H9 (cell line): ENCODE measurements around the gene ZNF280A. TPM values are rescaled to one million over a fixed set of nuclear protein-coding genes. Genes with fewer than 3 reads are reported as not detected.

ENCODE experiments used
- DNase-seq: peaks from one replicate; pipeline ENCODE4 v3.0.0-alpha.2; 2017
- H2AFZ ChIP-seq: one replicate; pipeline ENCODE4 v1.6.1; 2013; ENCODE audit warnings: mild to moderate bottlenecking, low read length, control low read depth, moderate library complexity
- H2AK5ac ChIP-seq: 2 replicates; pipeline ENCODE4 v1.6.1; 2013; ENCODE audit warnings: low read length, control low read depth, mixed read lengths; ENCODE audit not compliant: insufficient read length
- H2BK120ac ChIP-seq: one replicate; pipeline ENCODE4 v1.6.1; 2013; ENCODE audit warnings: low read depth, mild to moderate bottlenecking, low read length, control low read depth, inconsistent platforms; ENCODE audit not compliant: poor library complexity, severe bottlenecking
- H2BK12ac ChIP-seq: 2 replicates; pipeline ENCODE4 v1.6.1; 2013; ENCODE audit warnings: low read length, control low read depth, mixed read lengths, low read depth; ENCODE audit not compliant: insufficient read length
- H2BK15ac ChIP-seq: 2 replicates; pipeline ENCODE4 v1.6.1; 2013; ENCODE audit warnings: low read depth, low read length, control low read depth
- H2BK20ac ChIP-seq: one replicate; pipeline ENCODE4 v1.6.1; 2013; ENCODE audit warnings: low read depth, mild to moderate bottlenecking, low read length, control low read depth, inconsistent platforms; ENCODE audit not compliant: poor library complexity, severe bottlenecking
- H2BK5ac ChIP-seq: 2 replicates; pipeline ENCODE4 v1.6.1; 2013; ENCODE audit warnings: low read length, control low read depth, mixed read lengths; ENCODE audit not compliant: insufficient read length
- H3K14ac ChIP-seq: 2 replicates; pipeline ENCODE4 v1.6.1; 2013; ENCODE audit warnings: low read length, control low read depth; ENCODE audit not compliant: insufficient read depth
- H3K18ac ChIP-seq: 2 replicates; pipeline ENCODE4 v1.6.1; 2013; ENCODE audit warnings: low read depth, mild to moderate bottlenecking, mixed read lengths, low read length, control low read depth; ENCODE audit not compliant: insufficient read length
- H3K23ac ChIP-seq: 2 replicates; pipeline ENCODE4 v1.6.1; 2013; ENCODE audit warnings: low read length, control low read depth, mixed read lengths, low read depth; ENCODE audit not compliant: insufficient read length
- H3K23me2 ChIP-seq: 2 replicates; pipeline ENCODE4 v1.6.1; 2013; ENCODE audit warnings: low read depth, mild to moderate bottlenecking, mixed read lengths, low read length, control low read depth; ENCODE audit not compliant: insufficient read length, poor library complexity, severe bottlenecking
- H3K27ac ChIP-seq: 2 replicates; pipeline ENCODE4 v1.5.1; 2013; ENCODE audit warnings: low read length, control low read depth, mixed read lengths, low read depth; ENCODE audit not compliant: insufficient read length
- H3K27me3 ChIP-seq: 2 replicates; pipeline ENCODE4 v1.6.1; 2013; ENCODE audit warnings: low read length, control low read depth, inconsistent platforms; ENCODE audit not compliant: insufficient read depth
- H3K4ac ChIP-seq: 2 replicates; pipeline ENCODE4 v1.6.1; 2013; ENCODE audit warnings: low read depth, mild to moderate bottlenecking, control low read depth, inconsistent platforms, low read length, moderate library complexity
- H3K4me1 ChIP-seq: 2 replicates; pipeline ENCODE4 v1.6.1; 2013; ENCODE audit warnings: low read length, control low read depth, inconsistent platforms; ENCODE audit not compliant: insufficient read depth
- H3K4me2 ChIP-seq: 2 replicates; pipeline ENCODE4 v1.6.1; 2013; ENCODE audit warnings: low read length, control low read depth, mixed read lengths; ENCODE audit not compliant: insufficient read length, insufficient read depth
- H3K56ac ChIP-seq: 2 replicates; pipeline ENCODE4 v1.6.1; 2013; ENCODE audit warnings: low read depth, mild to moderate bottlenecking, mixed read lengths, low read length, control low read depth; ENCODE audit not compliant: insufficient read length
- H3K79me1 ChIP-seq: 2 replicates; pipeline ENCODE4 v1.6.1; 2013; ENCODE audit warnings: low read depth, mild to moderate bottlenecking, moderate library complexity, low read length, control low read depth, inconsistent platforms; ENCODE audit not compliant: insufficient read depth, poor library complexity, severe bottlenecking
- H3K79me2 ChIP-seq: 2 replicates; pipeline ENCODE4 v1.6.1; 2013; ENCODE audit warnings: low read length, control low read depth, inconsistent platforms; ENCODE audit not compliant: insufficient read depth
- H3K9ac ChIP-seq: 2 replicates; pipeline ENCODE4 v1.6.1; 2013; ENCODE audit warnings: low read length, control low read depth, mixed read lengths; ENCODE audit not compliant: insufficient read length; ENCODE audit errors: extremely low read depth
- H3K9me3 ChIP-seq: one replicate; pipeline ENCODE4 v1.6.1; 2013; ENCODE audit warnings: low read depth, low read length, inconsistent platforms; ENCODE audit not compliant: control insufficient read depth
- H3T11ph ChIP-seq: one replicate; pipeline ENCODE4 v1.6.1; 2013; ENCODE audit warnings: mild to moderate bottlenecking, low read length, control low read depth, inconsistent platforms
- H4K20me1 ChIP-seq: one replicate; pipeline ENCODE4 v1.6.1; 2013; ENCODE audit not compliant: control insufficient read depth, insufficient read length, insufficient read depth
- H4K5ac ChIP-seq: 2 replicates; pipeline ENCODE4 v1.6.1; 2013; ENCODE audit warnings: low read depth, mild to moderate bottlenecking, mixed read lengths, low read length, control low read depth; ENCODE audit not compliant: insufficient read length
- H4K8ac ChIP-seq: replicated peaks from 2 replicates; pipeline ENCODE4 v1.6.1; 2013; ENCODE audit warnings: low read length, control low read depth, mixed read lengths, low read depth; ENCODE audit not compliant: insufficient read length
- H4K91ac ChIP-seq: 2 replicates; pipeline ENCODE4 v1.6.1; 2013; ENCODE audit warnings: low read depth, mild to moderate bottlenecking, moderate library complexity, mixed read lengths, low read length, control low read depth; ENCODE audit not compliant: insufficient read length
- H3K27ac Mint-ChIP-seq, 3 experiments: 2 replicates in 2 of 3; 3 replicates in 1 of 3; pipeline ENCODE4 v1.8.0; 2020 to 2021; ENCODE audit warnings: mixed read lengths in 3 of 3, mild to moderate bottlenecking in 1 of 3, moderate library complexity in 1 of 3
- H3K27me3 Mint-ChIP-seq: 2 replicates; pipeline ENCODE4 v1.8.0; 2021; ENCODE audit warnings: low read depth, mild to moderate bottlenecking, moderate library complexity, mixed read lengths
- H3K36me3 Mint-ChIP-seq, 3 experiments: 2 replicates in 2 of 3; 3 replicates in 1 of 3; pipeline ENCODE4 v1.8.0; 2020 to 2021; ENCODE audit warnings: low read depth in 3 of 3, mixed read lengths in 3 of 3; ENCODE audit not compliant: insufficient read depth in 1 of 3
- H3K4me1 Mint-ChIP-seq, 2 experiments: 2 replicates each; pipeline ENCODE4 v1.8.0; 2020; ENCODE audit warnings: mixed read lengths in 2 of 2
- H3K4me3 Mint-ChIP-seq, 2 experiments: 2 replicates in 1 of 2; 3 replicates in 1 of 2; pipeline ENCODE4 v1.8.0; 2020 to 2021; ENCODE audit warnings: mild to moderate bottlenecking in 2 of 2, mixed read lengths in 2 of 2, moderate library complexity in 1 of 2
- H3K9me3 Mint-ChIP-seq, 2 experiments: 2 replicates in 1 of 2; 3 replicates in 1 of 2; pipeline ENCODE4 v1.8.0; 2020; ENCODE audit warnings: mild to moderate bottlenecking in 2 of 2, mixed read lengths in 2 of 2, moderate library complexity in 1 of 2
- WGBS: extraction: QIAGEN DNeasy Blood & Tissue Kit; methylation state at CpG from one replicate; pipeline ENCODE4 v1.1.7; 2013; ENCODE audit warnings: missing lambda C conversion rate, low lambda C conversion rate, mixed read lengths; ENCODE audit not compliant: insufficient read length; ENCODE audit errors: extremely low coverage; 5-methylcytosine and 5-hydroxymethylcytosine counted together
- total RNA-seq: library from RNA; stranded (reverse); gene quantifications from 2 replicates; pipeline ENCODE4 v1.2.1, GENCODE V29; 2021
- TF ChIP-seq, protein P1 (sequence below): fragments of 200-600 bp; sonication (generic); conservative IDR thresholded peaks from 3 replicates; pipeline ENCODE4 v1.8.0; 2021; ENCODE audit warnings: antibody characterized with exemption, mild to moderate bottlenecking

The ZNF280A gene
- total RNA-seq, 1 experiment from 2014 or later = 0.13 TPM

DNA sequence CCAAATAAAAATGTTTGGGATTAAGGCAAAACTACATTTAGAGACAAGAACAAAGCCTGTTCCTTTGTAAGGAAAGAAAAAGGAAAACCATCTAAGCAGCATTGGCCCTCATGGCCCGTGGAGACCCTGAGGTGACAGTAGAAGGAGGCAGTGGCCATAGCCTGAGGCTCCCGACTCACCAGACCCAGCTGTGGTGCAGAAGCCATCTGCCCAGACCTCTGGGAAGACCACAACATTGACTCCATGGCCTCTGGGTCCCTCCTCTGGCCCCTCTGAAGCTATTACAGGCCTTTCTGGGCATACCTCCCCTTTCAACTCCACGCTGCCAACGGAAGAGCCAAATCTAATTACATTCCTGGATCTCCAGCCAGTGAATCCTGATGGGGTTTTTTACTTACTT lies 32.6 kb upstream of the ZNF280A start:
- Histone ChIP-seq H2BK15ac (no peak overlapping the region), H2BK120ac (no peak overlapping the region), H3K18ac (no peak overlapping the region), H3K14ac (no peak overlapping the region), H4K91ac (no peak overlapping the region), H3K4me2 (no peak overlapping the region), H3K27ac (no peak overlapping the region), H3K23me2 (no peaks in the 10 kb centered on the region), H3K56ac (no peak overlapping the region), H2AK5ac (no peak overlapping the region), H3K4me1 (no peaks in the 10 kb centered on the region), H2BK20ac (no peak overlapping the region), H4K5ac (no peak overlapping the region), H2AFZ (no peak overlapping the region), H3K79me1 (no peaks in the 10 kb centered on the region), H3K79me2 (no peaks in the 10 kb centered on the region), H3K27me3 (peaks cover 38% of the 10 kb centered on the region; the same call in 1 of the 2 replicates), H3K23ac (no peak overlapping the region), H4K20me1 (no peaks in the 10 kb centered on the region), H3K4ac (no peak overlapping the region), H3T11ph (no peak overlapping the region), H3K9me3 (no peaks in the 10 kb centered on the region), H3K9ac (no peak overlapping the region), H2BK12ac (no peak overlapping the region), H2BK5ac (no peak overlapping the region), H4K8ac (no peak overlapping the region)
- Mint-ChIP-seq H3K36me3 (no peaks in the 10 kb centered on the region; a peak in 1 of 7 replicates), H3K4me1 (no peaks in the 10 kb centered on the region), H3K4me3 (no peak overlapping the region), H3K27me3 (peaks cover 95% of the 10 kb centered on the region), H3K9me3 (peaks cover 6% of the 10 kb centered on the region in 2 experiments; a peak in 4 of 5 replicates), H3K27ac (no peak overlapping the region; a peak in 1 of 7 replicates)
- peak; percentile 76 for DNase-seq
- WGBS = no CpG with 5 or more reads among the region's 4 CpGs
- TF ChIP-seq, protein P1, sequence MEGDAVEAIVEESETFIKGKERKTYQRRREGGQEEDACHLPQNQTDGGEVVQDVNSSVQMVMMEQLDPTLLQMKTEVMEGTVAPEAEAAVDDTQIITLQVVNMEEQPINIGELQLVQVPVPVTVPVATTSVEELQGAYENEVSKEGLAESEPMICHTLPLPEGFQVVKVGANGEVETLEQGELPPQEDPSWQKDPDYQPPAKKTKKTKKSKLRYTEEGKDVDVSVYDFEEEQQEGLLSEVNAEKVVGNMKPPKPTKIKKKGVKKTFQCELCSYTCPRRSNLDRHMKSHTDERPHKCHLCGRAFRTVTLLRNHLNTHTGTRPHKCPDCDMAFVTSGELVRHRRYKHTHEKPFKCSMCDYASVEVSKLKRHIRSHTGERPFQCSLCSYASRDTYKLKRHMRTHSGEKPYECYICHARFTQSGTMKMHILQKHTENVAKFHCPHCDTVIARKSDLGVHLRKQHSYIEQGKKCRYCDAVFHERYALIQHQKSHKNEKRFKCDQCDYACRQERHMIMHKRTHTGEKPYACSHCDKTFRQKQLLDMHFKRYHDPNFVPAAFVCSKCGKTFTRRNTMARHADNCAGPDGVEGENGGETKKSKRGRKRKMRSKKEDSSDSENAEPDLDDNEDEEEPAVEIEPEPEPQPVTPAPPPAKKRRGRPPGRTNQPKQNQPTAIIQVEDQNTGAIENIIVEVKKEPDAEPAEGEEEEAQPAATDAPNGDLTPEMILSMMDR = peak; percentile 62
